HG03060 (cell line): ENCODE data around the gene MBD3.
A peak's percentile ranks its signal among the peaks of the same experiment; 100 is the strongest.
"Not testable (repeated sequence)": the region's sequence is repeated elsewhere in the genome, so short reads cannot be mapped to it uniquely, and the experiment has no call there.

Experiments
- ATAC-seq: cut with Tn5 transposase; IDR thresholded peaks from one replicate; pipeline ENCODE4 v1.9.1; 2021; ENCODE audit warnings: low read depth, moderate number of reproducible peaks; ENCODE audit not compliant: unreplicated experiment

The MBD3 gene, protein sequence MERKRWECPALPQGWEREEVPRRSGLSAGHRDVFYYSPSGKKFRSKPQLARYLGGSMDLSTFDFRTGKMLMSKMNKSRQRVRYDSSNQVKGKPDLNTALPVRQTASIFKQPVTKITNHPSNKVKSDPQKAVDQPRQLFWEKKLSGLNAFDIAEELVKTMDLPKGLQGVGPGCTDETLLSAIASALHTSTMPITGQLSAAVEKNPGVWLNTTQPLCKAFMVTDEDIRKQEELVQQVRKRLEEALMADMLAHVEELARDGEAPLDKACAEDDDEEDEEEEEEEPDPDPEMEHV

DNA sequence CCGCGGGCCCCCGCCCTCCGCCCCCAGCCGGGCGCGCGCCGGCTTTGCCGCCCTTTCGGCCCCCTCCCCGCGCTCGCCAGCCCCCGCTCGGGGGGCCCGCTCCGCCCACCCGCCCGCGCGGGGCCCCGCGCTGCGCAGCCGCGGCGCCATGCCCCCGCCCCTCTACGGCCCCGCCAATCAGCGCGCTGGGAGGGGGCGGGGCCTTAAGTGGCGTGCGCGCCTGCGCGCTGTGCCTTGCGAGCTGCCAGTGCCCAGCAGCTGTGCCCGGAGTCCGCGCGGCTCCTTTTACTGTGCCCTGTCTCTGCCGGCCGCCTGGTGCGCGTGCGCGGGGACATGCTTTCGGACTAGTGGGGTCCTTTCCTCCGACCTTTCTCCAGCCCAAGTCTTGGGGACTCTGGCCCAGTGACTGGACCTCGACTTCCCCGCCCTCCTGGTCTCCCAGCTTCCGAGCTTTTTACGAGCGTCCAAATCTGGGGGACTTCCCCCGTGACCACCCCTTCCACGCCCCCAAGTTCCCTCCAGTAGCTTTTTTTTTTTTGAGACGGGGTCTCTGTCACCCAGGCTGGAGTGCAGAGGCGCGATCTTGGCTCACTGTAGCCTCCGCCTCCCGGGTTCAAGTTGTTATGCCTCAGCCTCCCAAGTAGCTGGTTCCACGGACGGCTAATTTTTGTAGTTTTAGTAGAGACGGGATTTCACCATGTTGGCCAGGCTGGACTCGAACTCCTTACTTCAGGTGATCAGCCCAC lies at the start of gene MBD3:
MBD3 (minus strand) TSS at position 111 of the 746 bp plus-strand sequence. CDS start 234 bp downstream, outside the sequence.
- ATAC-seq, result peak; percentile 21

DNA sequence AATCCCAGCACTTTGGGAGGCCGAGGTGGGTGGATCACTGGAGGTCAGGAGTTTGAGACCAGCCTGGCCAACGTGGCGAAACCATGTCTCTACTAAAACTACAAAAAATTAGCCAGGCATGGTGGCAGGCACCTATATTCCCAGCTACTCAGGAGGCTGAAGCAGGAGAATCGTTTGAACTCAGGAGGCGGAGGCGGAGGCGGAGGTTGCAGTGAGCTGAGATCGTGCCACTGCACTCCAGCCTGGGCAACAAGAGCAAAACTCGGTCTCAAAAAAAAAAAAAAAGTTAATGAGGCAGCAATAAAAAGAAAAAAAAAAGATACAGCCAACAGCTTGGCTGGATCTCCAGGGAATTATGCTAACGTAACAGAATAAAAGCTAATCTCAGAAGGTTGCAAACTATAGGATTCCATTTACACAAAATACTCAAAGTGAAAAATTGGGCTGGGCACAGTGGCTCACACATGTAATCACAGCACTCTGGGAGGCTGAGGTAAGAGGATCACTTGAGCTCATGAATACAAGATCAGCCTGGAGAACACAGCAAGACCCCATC lies 48.3 kb upstream of the MBD3 start:
- ATAC-seq, result not testable (repeated sequence)

DNA sequence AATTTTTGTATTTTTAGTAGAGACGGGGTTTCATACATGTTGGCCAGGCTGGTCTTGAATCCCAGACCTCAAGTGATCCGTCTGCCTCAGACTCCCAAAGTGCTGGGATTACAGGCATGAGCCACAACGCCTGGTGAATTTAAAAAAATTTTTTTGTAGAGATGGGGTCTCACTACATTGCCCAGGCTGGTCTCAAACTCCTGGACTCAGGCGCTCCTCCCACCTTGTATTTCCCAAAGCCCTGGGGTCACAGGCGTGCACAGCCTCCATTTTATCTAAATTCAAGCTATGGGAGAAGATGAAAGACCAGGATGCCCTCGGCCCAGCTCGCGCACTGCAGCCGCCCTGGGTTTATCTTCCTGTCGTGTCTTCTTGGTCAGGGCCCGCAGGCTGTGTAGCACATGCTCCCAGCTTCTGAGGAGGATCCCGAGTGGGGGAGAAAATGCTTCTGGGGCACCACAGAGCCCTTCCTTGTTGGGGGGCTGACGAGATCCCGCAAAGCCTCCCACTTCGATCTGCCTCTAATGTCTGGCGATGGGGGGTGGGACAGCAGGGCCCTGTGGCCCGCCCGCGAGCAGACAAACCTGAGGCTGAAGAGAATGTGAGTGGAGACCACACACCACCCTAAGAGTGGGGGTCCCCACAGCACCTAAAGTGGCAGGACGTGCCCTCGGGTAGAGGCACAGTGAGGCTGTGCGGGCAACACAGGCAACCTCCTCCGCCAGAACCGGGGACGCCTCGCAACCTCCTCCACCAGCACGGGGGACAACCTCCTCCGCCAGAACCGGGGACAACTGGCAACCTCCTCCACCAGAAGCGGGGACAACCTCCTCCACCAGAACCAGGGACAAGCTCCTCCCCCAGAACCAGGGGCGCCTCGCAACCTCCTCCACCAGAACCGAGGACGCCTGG lies 43.9 kb upstream of the MBD3 start:
- no peak for ATAC-seq

DNA sequence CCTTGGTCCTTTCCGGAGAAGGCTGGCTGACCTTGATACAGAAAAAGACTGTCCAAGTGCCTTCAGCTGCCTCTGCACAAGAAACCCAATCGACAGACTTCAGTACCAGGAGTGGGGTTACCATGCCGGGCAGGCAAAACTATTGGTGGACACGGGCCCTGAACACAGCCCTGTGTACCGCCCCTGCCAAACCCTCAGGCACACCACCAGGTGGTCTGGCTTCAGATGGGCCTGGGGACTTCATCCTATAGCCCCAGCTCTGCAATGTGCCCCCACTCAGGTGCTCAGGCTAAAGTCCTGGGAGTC lies 42.2 kb upstream of the MBD3 start:
- no peak for ATAC-seq

DNA sequence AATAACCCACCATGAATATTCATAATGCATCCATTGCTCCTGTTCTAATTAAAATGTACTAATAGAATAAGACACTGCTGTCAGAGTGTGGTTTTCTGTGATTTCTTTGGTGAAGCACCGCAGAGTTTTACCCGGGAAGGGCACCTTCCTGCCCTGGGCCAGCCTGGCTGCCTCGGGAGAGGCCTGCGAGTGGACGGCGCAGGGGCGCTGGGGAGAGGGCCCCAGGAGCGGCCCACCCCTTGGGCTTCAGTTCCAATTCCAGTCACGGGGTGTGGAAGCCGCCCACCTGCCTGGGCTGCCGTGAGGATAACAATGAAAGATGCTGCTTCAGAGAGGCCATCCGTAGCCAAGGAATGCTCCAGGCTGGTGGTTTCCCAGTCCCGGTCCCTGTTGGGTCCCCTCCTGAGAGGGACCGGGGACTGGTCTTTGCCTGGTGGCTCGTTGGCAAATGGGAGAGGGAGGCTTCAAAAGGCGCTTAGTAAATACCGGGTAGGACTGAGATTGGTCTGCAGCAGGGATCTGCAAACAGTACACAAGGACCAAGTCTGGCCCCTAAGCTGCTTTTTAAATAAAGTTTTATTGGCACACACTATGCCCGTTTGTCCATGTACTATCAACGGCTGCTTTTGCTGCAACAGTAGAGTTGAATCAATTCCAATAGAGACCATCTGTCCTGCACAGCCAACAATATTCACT lies 41.7 kb upstream of the MBD3 start:
- no peak for ATAC-seq

DNA sequence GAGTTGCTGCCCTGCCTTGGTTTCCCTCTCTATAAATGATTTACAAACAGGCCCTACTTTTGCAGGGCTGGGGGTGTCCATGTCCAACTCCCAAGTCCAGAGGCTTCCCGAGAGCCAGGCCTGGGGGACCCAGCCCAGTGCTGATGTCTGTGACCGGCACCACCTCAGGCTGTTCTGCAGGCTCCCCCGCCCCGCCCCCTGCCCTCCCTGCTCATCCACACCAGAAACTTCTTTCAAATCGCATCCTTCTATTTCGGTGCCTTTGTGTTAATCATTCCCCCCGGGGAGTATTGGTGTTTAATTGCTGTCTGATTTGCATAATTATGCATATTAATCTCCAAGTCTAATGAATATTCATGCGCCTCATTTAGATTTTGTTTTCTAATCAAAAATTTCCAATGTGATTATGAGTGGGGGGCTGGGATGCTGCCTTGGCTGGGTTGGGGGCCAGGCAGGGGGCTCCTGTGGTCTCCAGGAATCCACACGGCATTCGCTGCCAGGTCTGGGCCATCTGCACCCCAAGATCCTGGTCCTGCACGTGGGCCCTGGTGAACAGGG lies 40.7 kb upstream of the MBD3 start:
- no peak for ATAC-seq

DNA sequence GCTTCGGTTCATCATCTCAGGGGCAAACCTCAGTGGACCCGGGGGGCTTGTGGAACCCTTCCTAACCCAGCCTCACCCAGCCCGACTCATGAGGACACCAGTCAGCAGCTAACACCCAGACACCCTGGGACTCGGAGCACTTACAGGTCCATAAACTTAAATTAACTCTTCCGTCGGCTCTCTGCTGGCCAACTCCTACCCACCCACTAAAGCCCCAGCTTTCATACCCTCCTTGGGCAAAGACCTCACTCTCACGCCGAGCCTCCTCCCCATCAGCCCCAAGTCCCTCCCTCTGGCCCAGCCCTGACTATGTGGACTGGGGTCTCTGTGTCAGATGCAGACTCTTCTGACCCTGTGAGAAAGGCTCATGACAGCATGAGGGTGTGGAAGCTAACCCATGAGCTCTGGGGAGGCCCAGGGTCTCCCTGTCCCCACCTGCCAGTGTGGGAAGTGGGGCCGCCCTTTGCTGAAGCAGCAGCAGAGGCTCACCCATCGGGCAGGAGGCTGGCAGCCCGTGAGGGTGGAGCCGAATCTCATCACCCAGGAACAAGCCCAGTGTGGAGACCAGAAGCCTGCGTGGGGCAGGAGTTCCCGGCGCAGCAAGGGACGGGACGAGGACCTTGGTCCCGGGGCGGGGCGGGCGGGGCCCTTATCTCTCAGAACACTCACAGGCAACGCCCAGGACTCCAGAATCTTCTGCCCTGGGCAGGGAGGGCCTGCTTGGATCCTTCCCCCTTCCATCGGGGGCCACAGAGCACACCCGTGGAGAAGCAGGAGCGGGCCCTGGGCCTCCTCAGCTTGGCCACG lies 40.0 kb upstream of the MBD3 start:
- ATAC-seq, result no peak

DNA sequence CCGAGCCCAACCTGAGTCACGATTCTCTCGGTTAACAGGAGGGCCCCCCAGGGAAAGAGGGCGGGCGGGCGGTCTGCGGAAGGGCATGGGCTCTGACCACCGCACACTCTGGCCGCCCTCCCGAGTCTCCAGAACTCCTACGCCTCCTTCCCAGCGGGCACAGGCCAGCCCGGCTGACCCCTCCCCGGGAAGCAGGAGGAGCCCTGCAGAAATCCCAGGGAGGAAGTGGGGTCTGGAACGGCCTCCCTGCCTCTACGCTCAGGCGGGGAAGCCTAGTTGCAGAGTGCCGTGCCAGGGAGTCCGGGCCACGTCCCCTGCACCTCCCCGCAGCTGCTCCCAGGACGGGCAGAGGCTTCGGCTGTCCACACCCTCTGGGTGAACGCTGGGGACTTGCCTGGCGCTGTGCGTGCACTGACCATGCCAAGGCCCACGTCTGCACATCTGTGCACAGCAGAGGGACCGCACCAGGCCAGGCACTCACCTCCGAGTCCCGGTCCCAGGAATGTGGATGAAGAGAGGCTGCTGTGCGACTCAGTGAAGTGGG lies 39.0 kb upstream of the MBD3 start:
- no peak for ATAC-seq

DNA sequence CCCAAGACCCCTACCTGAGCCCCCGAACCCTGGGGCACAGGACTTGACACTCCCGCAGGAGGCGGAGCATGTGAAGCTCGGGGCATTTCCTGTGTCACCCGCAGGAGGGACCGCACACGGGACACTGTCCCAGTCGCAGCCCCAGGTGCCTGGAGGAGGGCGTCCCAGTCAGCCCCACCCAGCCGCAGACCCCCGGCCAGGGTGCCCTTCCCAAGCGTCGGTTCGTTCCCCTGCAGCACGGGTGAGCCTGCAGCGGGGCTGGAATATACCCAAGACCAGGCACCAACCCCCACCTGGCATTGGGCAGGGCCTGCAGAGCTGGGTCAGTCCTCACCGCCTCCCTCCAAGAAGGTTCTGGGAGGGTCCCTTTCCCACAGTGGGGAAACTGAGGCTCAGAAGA lies 38.1 kb upstream of the MBD3 start:
- no peak for ATAC-seq

DNA sequence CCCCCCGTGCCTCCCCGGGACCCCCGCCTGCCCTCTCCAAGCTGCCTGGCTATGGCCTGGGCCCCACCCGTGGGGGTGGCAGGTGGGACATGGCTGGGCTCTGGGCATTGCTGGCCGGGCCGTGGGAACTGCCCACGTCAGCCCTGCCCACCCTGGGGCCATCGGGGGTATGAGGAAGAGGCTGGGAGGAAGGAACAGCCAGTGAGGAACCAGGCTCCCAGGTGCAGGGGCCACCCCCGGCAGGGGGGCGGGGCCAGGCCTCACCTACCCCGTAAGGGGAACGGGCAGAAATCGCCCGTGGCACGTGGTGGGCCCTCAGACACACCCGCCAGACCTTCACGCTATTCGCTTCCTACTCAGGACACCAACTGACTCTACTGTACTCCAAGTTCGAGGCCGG lies 37.3 kb upstream of the MBD3 start:
- no peak for ATAC-seq

DNA sequence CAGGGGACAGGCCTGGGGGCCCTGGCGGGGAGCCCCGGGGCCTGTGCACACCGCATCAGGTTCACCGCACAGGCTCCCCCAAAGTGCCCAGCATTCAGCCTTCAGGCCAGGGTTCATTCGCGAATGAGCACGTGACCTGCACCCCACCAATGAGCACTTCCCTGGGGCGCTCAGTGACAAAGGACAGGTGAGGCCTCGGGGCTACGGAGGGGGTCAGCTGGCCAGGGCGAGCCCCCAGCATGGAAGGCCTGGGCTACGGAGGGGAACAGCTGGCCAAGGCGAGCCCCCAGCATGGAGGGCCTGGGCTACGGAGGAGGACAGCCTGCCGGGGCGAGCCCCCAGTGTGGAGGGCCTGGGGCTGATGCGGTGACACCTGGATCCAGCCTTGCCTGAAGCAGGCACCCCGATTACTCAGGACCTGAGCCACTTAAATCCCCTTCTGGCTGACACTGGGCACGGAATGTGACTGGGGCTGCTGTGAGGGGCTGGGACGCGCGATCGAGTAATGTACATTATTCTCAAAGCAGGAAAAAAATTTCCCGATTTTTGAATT lies 36.7 kb upstream of the MBD3 start:
- no peak for ATAC-seq

DNA sequence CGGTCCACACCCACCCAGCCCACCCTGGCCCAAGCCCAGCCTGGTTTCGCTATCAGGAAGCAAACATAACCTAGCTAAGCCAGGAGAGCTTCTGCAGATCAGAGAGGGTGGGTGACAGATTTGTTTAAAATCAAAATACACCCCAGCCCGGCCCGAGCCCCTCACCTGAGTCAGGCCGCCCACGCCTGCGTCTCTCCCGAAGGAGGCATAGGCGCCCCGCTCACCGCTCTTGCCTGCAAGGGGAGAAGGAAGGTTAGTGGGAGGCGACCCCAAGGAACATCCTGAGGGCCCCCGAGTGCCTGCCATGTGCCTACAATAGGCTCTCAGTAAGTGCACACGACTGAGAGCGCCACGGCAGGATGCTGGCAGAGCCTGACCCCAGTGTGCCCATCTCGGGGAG lies 34.5 kb upstream of the MBD3 start:
- no peak for ATAC-seq

DNA sequence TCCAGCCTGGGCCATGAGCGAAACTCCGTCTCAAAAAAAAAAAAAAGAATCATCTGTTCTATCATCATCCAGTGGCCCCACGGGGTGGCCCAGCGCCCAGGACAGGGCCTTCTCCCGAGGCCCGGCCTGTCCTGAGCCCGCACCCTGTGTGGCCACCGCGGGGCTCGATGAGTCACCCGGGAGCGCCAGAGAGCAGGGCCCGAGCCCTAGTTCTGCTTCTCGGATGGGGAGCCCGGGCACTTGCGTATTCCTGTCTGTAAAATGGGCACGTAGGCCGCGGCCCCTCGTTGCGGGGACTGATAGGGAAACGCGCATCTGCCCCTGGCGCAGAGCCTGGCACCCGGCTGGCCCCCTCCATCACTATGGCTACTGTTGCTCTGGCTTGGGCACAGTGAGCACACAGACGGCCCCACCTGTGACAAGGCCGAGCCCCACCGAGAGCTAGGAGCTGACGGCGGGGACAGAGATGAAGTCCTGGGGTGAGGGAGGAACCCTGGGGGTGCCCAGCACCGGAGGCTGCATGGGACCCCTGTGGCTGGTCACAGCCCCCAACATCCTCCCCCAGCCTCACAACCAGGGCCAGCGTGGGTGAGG lies 33.8 kb upstream of the MBD3 start:
- no peak for ATAC-seq

DNA sequence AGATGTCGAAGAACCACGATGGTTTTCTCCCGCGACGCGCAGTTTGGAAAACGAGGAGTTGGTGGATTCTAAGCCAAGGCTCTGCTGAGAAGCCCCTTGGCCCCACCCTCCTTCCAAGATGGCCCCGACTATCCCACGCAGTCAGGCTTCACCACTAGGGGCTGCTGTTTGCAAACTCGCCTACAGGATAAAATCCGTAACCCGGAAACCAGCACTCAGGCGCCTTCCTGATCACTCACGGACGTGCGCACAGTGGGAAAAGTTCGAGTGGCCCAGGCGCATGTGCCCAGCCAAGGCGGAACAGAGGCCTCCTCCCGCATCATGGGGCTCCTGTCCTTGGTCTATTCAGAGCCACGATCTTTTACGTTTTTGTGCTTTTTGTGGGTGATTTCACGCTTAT lies 31.8 kb upstream of the MBD3 start:
- no peak for ATAC-seq

DNA sequence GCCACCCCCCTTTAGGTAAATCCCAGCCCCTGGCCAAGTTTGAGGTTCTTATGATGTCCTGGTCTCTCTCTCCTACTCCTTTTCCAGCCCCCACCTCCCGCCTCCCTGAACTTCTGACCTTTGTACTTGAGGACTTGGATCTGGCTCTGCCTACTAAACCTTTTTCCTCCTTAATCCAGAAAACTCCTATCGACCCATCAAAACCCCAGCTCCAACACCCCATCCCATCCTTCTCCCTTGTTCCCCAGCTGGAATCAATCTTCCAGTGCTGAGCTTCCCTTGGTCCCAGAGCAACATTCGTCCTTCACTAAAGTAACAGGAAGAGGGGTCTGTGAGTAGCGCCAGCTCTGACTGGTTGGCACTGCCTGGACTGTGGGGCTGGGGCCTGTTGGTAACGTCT lies 29.9 kb upstream of the MBD3 start:
- ATAC-seq, result no peak

DNA sequence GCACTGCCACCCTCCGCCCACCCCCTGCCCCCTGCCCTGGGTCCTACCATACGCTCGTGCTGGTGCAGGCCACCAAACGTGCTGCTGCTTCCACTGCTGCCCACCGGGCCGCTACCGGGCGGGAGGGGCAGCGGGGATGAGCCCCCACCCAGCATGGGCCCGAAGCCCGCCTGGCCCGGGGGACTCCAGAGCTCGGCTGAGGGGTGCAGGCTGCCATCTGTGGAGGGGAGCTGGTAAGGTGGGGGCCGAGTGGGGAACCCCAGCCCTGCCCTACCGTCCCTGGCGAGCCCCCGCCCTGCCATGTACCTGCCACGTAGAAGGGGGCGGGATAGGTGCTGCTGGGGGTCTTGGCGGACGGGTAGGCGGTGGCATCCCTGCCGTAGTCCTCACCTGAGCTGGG lies 29.3 kb upstream of the MBD3 start:
- ATAC-seq, result no peak

DNA sequence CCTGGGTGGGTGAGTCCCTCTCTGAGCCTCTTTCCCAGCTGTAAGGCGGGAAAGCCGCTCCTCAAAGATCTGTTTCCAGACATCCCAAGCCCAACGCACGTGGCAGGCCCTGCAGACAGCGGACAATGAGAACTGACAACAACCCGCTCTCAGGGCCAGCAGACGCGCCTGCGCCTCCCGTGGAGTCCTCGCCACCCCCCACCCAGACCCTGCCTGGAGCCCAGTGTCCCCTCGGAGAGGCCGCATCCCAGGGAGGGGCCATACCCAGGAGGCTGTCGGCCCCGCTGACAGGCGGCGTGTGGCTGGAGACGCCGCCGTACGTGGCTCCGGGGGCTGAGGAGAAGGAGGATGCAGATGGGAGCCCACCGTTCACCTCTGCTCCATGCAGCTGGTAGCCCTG lies 28.9 kb upstream of the MBD3 start:
- no peak for ATAC-seq

DNA sequence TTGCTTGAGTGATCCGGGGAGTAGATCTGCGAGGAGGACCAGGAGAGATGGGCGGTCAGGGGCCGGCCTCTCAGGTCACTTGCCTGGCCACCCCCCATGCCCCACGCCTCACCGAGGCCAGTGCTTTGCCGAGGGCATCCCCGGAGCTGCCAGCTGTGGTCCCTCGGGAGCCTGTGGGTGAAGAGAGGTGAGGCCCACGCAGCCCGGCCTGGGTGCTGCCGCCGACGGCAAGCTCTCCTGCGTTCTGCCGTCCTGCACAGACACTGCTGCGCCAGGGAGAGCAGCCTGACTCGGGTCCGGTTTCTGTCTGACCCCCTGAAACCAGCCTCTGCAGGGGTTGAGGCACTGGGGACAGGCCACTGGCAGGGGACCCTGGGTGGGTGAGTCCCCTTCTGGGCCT lies 28.4 kb upstream of the MBD3 start:
- ATAC-seq, result no peak
